Testis (tissue), 2 donors: ENCODE data around the gene TMEM8B.

Experiments used
- POLR2A ChIP-seq: fragments of 450-650 bp; IDR thresholded peaks from one replicate; pipeline ENCODE4 v1.6.1; 2017; ENCODE audit warnings: antibody characterized with exemption, mild to moderate bottlenecking, moderate library complexity
- TF ChIP-seq, protein P1 (sequence below), 3 experiments: fragments of 450-650 bp in 2 of 3; fragments of 200-600 bp in 1 of 3; sonication (generic) in 1 of 3; IDR thresholded peaks; one replicate each; pipeline ENCODE4 v1.5.1; 2016 to 2019; ENCODE audit warnings: antibody characterized with exemption in 3 of 3, mild to moderate bottlenecking in 2 of 3, moderate library complexity in 1 of 3

- TF ChIP-seq, protein P1, sequence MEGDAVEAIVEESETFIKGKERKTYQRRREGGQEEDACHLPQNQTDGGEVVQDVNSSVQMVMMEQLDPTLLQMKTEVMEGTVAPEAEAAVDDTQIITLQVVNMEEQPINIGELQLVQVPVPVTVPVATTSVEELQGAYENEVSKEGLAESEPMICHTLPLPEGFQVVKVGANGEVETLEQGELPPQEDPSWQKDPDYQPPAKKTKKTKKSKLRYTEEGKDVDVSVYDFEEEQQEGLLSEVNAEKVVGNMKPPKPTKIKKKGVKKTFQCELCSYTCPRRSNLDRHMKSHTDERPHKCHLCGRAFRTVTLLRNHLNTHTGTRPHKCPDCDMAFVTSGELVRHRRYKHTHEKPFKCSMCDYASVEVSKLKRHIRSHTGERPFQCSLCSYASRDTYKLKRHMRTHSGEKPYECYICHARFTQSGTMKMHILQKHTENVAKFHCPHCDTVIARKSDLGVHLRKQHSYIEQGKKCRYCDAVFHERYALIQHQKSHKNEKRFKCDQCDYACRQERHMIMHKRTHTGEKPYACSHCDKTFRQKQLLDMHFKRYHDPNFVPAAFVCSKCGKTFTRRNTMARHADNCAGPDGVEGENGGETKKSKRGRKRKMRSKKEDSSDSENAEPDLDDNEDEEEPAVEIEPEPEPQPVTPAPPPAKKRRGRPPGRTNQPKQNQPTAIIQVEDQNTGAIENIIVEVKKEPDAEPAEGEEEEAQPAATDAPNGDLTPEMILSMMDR (IDR thresholded peaks at IDR 0.05), result no peak
- no peak for TF ChIP-seq POLR2A
These were observed 42.5 kb downstream of the TMEM8B start for GRCh38 chr9:35871545-35871944.
